NB4 (cell line): Measurements from ENCODE around the gene GLI1.

Source experiments
- DNase-seq: peaks from one replicate; pipeline ENCODE4 v3.0.0; 2010; ENCODE audit warnings: low read depth
- H3K4me3 ChIP-seq: one replicate; pipeline ENCODE4 v1.5.1; 2011; ENCODE audit warnings: mild to moderate bottlenecking, low read depth, low read length, moderate library complexity
- MYC ChIP-seq: IDR thresholded peaks from 2 replicates; pipeline ENCODE4 v1.6.1; 2011; ENCODE audit warnings: low read depth, low read length
- POLR2A ChIP-seq: IDR thresholded peaks from 2 replicates; pipeline ENCODE4 v1.6.1; 2011; ENCODE audit warnings: mild to moderate bottlenecking; ENCODE audit not compliant: insufficient read length; ENCODE audit errors: extremely low read depth
- TF ChIP-seq, protein P1 (sequence below): IDR thresholded peaks from one replicate; pipeline ENCODE4 v1.5.1; 2012; ENCODE audit warnings: low read depth, low read length
- TF ChIP-seq, protein P2 (sequence below): IDR thresholded peaks from 2 replicates; pipeline ENCODE4 v1.6.1; 2011; ENCODE audit warnings: low read depth, low read length

The GLI1 gene

DNA sequence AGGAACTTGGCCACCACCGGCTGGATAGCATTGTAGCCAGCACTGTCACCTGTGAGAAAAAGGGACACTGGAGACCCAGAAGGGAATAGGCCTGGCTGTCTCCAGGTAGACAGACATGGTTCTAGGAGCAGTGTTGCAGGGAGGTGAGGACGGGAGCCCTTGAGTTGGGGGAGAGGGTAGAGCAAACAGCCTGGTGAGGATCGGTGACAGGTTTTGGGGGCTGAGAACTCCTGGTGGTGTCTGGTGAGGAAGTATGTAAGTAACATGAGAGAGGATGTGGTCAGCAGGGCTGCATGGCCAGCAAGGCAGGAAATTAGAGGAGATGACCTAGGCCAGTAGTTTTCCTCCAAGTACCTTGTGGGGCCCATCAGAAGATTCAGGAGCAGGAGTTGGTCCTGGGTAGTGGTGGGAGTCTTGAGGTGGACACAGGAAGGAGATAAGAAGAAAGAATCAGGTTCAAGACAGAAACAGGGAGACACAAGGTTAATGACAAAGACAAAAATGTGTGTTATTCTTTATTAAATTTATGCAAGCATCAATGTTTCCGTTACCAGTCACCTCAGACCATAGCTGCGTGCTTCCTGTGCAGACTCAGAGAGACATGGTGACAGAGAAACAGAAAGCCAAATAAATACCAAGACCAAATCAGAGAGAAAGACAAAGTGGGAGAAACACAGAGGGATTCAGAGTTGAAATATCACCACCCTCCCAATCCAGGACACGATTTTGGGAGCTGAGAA is 20.0 kb downstream of the GLI1 start, which contains the start of gene ARHGAP9:
TSS of gene ARHGAP9 (minus strand) at position 491 of the 740 bp plus-strand sequence. CDS start at position 31, 460 bp downstream.
- DNase-seq = peak; percentile 74
- no peak within 1 kb of the TSS for H3K4me3 ChIP-seq
- TF ChIP-seq, protein P1, sequence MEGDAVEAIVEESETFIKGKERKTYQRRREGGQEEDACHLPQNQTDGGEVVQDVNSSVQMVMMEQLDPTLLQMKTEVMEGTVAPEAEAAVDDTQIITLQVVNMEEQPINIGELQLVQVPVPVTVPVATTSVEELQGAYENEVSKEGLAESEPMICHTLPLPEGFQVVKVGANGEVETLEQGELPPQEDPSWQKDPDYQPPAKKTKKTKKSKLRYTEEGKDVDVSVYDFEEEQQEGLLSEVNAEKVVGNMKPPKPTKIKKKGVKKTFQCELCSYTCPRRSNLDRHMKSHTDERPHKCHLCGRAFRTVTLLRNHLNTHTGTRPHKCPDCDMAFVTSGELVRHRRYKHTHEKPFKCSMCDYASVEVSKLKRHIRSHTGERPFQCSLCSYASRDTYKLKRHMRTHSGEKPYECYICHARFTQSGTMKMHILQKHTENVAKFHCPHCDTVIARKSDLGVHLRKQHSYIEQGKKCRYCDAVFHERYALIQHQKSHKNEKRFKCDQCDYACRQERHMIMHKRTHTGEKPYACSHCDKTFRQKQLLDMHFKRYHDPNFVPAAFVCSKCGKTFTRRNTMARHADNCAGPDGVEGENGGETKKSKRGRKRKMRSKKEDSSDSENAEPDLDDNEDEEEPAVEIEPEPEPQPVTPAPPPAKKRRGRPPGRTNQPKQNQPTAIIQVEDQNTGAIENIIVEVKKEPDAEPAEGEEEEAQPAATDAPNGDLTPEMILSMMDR = no peak
- peak; percentile 65; the same call in 1 of the 2 replicates for TF ChIP-seq MYC
- TF ChIP-seq, protein P2, sequence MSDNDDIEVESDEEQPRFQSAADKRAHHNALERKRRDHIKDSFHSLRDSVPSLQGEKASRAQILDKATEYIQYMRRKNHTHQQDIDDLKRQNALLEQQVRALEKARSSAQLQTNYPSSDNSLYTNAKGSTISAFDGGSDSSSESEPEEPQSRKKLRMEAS = peak; percentile 25; the same call in 1 of the 2 replicates

DNA sequence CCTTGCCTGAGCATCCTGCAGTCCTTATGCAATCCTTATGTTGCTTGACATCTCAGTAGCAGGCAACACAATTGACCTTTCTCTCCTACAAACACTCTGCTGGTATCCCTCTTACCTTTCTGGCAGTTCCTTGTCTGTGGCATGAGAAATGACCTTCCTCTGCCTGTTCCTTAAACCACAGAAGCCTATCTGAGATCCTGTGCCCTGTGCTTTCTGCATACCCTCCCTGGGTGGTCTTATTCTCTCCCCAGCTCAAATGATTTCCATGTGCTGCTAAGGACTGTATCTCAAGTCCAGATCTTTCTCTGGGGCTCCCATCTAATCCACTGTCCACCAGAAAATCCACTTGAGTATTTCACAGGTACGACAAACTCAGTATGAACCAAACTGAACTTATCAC is 22.1 kb downstream of the GLI1 start:
- no peak overlapping the region for H3K4me3 ChIP-seq
- DNase-seq = peak; percentile 30
- TF ChIP-seq, protein P1 = no peak
- TF ChIP-seq, protein P2 = no peak

GRCh38 chr12:57483466-57483865 is 23.9 kb downstream of the GLI1 start:
- TF ChIP-seq, protein P1 = no peak
- TF ChIP-seq POLR2A (no peak), MYC (no peak)
- TF ChIP-seq, protein P2 = no peak
- DNase-seq = no peak
- H3K4me3 ChIP-seq = no peak overlapping the region

DNA sequence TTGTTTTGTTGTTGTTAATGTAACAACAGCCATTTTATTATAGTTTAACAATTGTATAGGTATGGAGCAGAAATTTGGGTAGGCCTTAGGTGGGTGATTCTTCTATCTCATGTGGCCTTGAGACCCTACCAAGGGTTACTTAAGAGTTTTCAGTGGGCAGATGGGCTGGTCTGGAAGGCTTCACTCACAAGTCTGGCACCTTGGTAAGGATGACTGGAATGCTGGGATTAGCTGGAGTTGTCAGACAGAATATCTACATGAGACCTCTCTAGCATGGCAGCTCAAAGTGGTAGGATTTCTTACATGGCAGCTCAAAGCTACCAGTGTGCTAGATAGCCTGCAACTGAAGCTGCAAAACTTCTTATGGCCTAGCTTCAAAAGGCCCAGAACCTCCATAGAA is 26.1 kb downstream of the GLI1 start:
- TF ChIP-seq, protein P1 = no peak
- TF ChIP-seq, protein P2 = no peak
- TF ChIP-seq POLR2A = no peak
- TF ChIP-seq MYC = no peak
- DNase-seq = no peak

GRCh38 chr12:57487055-57487596 is 27.5 kb downstream of the GLI1 start:
- H3K4me3 ChIP-seq = no peak overlapping the region
- DNase-seq = no peak
- TF ChIP-seq MYC = no peak
- no peak for TF ChIP-seq POLR2A
- TF ChIP-seq, protein P2 = no peak
- TF ChIP-seq, protein P1 = no peak

More for the DNA sequence above, 26.1 kb downstream of the GLI1 start:
- H3K4me3 ChIP-seq = no peak overlapping the region
